GM21723 (cell line): ENCODE results near the gene CAP1.
"Not testable (repeated sequence)": the region's sequence is repeated elsewhere in the genome, so short reads cannot be mapped to it uniquely, and the experiment has no call there.

Experiments used
- ATAC-seq: cut with Tn5 transposase; IDR thresholded peaks from one replicate; pipeline ENCODE4 v1.9.1; 2021; ENCODE audit warnings: mild to moderate bottlenecking, moderate library complexity; ENCODE audit not compliant: unreplicated experiment

CAP1 gene

DNA sequence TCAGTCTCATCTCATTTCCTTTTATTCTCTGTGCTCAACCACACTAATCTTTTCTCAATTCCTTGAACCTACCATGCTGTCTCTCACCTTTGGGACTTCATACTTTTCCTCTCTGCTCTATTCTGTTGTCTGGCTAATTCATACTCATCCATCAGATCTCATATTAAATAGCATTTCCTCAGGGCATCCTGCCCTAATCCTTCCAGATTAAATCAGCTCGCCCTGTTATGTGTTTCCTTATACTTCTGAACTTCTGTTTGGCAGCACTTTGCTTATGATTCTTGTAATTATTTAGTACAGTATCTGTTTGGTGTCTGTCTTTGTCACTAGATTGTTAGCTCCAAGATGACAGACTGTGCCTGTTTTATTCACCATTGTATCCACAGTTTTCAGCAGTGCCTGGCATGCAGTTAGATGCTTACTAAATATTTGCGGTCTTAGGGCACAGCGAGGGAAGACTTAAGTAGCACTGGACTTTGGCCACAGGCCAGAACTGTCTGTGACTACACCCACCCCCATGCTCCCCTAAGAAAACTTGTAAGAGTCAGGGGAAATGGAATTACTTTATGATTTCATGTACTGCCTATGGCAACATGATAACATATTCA, 9.9 kb upstream of the CAP1 start:
- ATAC-seq, result no peak

DNA sequence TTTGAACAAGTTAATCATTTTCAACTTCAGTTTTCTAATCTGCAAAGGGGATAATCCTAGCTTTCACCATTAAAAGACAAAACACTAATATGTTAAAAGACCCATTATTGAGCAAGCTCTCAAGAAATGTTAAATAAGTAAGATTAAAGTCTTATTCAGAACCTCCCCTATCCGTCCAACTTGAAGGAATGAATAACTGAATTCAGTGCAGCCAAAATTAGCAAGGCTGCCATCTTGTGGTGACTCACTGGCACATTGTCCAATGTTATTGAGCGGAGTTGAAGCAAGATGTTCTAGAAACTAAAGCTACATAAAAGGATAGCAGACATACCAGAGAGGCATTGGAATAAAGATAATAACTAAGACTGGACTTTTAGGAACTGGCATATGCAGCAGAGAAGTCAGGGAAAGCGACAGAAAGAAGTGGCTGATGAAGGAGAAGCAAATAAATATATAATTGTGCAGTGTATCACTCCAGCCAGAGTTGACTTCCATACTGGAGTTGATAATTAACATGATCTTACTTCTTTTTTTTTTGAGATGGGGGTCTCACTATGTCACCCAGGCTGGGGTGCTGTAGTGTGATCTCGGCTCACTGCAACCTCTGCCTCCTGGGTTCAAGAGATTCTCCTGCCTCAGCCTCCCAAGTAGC, 8.2 kb upstream of the CAP1 start:
- ATAC-seq, result no peak

DNA sequence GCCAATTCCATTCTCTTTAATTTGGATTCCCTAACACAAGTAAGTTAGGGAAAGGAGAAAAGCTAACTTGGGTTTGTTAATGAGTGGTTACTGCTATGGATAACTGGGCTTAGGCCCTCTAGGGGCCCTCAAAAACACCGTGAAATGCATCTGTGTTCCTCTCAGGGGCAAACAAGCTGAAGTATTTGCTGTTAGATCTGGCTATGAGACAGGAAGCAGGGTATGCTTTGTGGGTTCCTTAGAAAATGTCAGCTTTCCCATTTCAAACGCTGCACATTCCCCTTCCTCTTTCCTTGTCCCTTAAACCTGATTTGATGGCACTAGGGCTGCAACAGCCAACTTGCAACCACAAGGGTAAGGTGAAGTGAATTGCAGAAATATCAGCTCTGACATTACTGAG, 5.7 kb upstream of the CAP1 start:
- no peak for ATAC-seq

DNA sequence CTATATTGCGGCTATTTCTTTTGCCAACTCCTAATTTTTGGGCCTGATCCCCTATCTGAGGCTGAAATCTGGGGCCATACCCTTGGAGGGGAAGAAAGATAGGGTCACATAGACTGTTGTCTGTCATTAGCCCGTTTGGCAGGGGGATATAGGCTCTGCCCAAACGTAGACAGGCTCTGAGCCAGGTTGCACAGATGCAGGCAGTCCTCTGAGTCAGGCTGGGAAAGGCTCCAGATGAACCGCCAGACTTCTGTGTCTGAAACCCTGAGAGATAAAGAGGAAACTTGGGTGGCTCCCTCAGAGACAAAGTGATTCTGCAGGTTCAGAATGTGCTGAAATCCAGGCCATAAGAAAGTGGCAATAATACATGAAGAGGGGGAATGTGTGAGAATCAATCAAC, 4.0 kb upstream of the CAP1 start:
- no peak for ATAC-seq

DNA sequence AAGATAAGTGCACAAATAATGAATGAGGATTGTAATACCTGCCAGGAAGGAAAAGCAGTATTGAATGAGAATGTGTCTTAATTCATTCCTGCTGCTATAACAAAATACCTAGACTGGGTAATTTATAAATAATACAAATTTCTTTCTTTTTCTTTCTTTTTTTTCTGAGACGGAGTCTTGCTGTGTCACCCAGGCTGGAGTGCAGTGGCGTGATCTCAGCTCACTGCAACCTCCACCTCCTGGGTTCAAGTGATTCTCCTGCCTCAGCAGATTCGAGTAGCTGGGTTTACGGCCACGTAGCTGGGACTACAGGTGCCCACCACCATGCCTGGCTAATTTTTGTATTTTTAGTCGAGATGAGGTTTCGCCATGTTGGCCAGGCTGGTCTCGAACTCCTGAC, 3.3 kb upstream of the CAP1 start:
- not testable (repeated sequence) for ATAC-seq

DNA sequence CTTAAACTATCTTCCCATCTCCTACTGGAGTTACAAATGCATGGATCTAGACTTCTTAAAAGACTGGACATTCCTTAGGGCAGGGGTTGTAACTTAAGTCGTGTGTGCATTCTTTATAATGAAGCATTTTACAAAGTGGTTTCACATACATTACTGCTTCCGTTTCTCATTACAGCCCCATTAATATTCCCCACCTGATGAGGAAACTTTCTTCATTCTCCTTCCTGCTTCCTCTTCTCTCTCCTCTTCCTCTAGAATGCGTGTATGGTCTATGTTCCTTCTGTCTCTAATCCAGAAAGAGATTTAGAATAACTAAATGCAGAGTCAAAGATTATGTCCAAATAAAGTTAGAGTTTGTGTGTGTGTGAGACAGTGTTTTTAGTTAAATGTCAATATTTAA, 1.8 kb upstream of the CAP1 start:
- ATAC-seq, result no peak

DNA sequence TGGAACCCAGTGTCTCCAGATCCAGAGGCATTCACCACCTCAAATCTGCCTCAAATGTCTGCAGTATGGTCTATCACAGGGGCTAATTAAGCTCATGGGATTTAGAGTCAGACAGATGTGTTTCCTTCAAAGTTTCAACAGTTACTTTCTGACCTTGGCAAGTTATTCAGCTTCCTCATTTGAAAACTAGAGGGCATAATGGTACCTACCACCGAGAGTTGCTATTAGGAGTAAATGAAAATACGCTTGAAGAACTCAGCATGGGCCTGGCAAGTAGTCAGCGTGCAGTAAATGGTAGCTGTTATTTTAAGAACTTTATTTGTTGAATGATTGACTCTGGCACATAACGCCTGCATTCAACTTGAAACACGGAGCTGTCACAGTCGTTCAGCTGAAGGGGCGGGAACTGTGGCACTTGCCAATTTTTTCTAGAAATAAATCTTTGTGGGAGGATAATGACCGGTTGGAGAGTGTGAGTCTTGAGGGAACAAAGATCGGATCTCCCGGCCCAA, 1.2 kb upstream of the CAP1 start:
- ATAC-seq, result peak; percentile 15

DNA sequence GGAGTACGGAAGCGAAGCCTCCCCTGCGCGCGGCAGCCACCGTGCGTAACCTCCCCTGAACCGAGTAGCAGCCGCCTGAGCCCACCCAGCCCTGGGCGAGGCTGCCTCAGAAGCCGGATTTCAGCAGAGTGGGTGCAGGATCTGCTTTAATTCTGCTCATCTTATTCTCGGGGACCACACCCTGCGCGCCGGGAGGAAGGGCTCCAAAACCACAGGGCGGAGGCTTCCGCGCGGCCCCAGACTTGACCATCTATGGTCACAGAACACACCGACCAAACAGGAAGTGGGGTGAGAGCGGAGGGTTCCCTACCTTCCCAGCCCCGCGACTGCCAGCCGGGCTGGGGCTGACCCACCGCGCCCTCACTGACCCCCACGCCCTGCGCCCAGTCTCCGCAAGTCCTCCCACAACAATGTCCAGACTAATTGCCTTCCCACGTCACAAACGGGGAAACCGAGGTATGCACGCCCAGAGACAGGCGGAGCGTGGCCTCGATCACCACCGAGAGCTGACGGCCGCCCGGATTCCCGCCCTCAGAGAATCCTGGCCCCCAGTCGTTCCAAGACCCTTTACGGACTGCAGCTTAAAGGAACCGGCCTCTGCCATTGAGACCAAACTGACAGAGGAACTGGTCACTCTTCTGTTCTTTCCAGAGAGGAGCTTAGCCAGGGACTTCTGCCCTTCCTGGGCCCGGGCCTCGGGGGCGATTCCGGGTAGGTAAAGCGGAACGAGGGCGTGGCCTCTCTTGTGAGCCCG, 595 bp upstream of the CAP1 start:
- ATAC-seq, result peak; percentile 67

DNA sequence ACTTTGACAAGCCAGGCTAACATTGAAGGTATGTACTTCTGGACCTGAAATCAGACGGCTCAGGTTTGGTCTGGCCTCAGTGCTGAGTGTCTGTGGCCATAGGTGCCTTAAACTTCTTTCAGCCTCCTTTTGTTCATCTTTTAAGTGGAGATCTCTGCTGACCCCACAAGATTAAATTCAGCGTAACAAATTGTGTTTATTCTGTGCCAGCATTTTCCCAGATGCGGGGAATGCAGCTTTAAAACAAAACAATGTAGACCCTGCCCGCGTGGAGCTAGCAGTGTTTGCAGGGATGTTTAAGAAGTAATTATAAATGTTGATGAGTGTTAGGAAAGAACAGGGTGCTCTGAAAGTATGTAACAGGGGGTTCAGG, 923 bp downstream of the CAP1 start:
- ATAC-seq, result no peak

DNA sequence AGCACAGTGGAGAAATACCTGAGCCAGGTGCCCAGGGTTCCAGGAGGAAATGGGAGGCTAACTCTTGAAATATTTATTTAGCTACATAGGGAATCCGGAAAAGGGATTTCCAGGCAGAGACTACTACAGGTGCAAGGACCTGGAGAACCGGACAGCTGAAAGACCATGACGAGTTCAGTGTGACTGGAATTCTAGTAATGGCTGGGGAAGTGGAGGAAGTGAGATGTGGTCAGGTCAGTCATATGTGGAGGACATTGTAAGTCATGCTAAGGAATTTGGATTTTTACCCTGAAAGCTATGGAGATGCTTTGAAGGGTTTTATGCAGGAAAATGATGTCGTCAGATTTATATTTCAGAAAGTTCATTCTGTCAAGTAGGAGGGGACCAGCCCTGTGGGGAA, 1.8 kb downstream of the CAP1 start:
- ATAC-seq, result no peak

DNA sequence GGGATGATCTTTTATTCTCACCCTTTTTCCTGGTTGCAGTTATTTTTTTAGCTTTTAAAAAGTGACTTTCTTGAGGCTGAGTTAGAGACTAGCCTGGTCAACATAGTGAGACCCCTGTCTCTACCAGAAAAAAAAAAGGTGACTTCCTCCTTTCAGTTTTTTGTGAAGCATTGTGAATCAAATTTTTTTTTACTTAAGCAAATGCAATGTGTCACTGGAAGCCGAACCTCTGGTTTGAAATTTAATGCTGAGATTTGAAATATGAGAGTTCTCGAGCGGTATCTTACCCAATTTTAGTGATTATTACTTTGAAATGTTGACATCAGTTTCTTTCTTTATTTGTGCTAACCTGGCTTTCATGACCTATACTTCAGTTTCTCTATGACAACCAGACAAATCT, 3.6 kb downstream of the CAP1 start:
- no peak for ATAC-seq

DNA sequence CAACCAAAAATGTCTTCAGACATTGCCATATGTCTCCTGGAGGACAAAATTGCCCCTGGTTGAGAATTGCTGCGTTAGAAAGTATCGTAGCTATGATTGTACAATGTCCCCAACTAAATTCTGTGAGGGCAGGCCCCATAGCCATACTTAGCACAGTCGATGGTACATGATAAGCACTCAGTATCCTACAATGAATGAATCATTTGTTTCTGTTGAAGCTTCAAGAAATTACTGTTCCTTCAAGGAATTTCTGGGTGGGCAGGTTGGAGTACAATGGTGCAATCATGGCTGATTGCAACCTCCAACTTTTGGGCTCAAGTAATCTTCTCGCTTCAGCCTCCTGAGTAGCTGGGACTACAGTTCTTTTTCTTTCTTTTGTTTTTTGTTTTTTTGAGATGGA, 4.7 kb downstream of the CAP1 start:
- ATAC-seq, result no peak

DNA sequence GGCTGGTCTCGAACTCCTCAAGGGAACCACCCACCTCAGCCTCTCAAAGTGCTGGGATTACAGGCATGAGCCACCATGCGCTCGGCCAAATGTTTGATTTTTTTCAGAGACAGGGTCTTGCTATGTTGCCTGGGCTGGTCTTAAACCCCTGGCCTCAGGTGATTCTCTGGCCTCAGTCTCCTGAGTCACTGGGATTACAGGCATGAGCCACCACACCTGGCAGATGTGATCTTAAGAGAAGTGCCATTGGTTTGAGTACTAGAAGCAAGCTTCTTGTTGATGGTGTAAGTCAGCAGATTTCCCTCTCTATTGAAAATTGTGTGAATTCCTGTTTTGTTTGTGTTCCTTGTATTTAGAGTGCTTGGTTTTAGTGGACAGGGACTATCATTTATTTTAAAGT, 5.2 kb downstream of the CAP1 start:
- no peak for ATAC-seq

DNA sequence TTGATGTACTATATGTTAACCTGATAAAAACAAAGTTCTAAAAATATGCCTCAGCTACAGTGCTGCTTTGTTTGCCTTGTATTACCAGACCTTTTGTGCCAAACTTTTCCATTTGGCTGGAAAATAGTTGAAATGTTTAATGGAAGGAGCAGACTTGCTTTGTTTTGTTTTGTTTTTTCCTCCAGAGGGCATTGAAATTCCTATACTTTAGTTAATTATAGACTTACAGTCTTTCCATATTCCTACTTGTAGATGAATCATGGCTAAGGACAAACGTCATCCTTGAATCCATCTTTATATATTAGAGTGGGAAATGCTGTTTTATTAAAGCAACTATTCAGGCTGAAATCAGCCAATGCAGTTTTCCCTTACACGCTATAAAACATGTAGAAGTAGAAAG, 6.7 kb downstream of the CAP1 start:
- ATAC-seq, result no peak

DNA sequence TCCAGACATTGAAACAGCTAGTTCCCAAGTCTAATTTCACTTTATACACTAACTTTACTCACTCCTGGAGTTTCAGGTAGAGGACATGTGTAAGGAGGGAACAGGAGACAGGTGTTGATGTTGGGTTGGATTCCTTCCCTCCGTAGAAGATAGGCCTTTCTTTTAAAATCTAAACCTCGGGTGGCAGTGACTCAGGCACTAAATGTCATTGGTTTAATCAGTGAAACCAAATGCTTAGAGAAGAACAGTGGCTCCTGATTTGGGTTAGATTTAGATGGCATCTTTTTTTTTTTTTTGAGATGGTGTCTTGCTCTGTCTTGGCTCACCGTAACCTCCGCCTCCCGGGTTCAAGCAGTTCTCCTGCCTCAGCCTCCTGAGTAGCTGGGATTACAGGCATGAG, 7.2 kb downstream of the CAP1 start:
- no peak for ATAC-seq

DNA sequence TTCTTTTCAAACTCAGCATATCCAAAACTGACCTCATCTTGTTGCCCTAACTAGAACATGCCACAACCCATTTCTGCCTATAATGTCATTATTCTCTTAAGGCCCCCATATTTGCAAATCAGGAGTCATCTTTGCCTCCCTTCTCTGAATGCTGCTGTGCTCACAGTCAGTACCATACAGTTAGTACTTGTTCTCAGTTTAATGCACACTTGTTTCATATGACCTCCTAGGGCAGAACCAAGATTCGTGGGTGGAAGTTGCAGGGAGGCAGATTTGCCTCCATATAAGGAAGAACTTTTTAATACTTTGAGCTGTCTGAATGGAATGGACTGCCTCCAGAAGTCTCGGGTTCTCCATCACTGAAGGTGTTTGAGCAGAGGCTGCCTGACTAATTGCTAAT, 9.2 kb downstream of the CAP1 start:
- ATAC-seq, result no peak

DNA sequence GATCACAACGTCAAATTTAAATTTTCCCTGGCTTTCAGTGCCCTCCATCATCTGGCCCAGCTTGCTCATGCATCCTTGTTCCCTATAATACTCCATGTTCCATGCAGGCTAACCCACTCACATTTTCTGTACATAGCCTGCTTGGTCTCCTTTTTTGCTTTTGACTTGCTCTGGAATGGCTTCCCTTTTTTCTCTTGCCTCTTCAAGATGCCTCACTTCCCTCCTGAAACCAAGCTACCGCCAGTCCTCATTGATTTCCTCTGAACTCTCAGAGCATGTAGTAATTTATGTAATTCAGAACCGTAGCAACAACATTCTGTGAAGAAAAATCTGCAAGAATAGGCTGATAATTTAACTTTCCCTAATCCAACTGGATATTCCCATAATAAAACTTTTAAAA, 10.3 kb downstream of the CAP1 start:
- no peak for ATAC-seq

DNA sequence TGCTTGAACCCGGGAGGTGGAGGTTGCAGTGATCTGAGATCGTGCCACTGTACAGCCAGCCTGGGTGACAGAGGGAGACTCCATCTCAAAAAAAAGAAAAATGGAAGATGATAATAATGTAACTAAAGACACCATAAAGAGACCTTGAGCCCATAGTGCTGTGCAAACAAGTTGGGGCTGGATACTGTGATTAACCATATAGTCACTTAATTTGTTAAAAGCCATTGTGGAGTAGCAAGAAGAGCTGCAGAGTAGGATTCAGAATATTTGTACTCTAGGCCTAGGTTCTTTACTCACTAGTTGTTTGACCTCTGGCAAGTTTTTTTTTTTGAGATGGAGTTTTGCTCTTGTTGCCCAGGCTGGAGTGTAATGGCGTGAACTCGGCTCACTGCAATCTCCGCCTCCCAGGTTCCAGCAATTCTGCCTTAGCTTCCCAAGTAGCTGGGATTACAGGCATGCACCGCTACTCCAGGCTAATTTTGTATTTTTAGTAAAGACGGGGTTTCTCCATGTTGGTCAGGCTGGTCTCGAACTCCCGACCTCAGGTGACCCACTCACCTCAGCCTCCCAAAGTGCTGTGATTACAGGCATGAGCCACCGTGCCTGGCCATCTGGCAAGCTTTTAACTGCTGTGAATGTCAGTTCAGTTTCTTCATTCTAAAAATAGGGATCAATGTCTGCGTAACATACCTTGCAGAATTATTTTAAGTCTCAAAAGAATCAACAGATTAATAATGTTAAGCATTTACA, 12.8 kb downstream of the CAP1 start:
- no peak for ATAC-seq

DNA sequence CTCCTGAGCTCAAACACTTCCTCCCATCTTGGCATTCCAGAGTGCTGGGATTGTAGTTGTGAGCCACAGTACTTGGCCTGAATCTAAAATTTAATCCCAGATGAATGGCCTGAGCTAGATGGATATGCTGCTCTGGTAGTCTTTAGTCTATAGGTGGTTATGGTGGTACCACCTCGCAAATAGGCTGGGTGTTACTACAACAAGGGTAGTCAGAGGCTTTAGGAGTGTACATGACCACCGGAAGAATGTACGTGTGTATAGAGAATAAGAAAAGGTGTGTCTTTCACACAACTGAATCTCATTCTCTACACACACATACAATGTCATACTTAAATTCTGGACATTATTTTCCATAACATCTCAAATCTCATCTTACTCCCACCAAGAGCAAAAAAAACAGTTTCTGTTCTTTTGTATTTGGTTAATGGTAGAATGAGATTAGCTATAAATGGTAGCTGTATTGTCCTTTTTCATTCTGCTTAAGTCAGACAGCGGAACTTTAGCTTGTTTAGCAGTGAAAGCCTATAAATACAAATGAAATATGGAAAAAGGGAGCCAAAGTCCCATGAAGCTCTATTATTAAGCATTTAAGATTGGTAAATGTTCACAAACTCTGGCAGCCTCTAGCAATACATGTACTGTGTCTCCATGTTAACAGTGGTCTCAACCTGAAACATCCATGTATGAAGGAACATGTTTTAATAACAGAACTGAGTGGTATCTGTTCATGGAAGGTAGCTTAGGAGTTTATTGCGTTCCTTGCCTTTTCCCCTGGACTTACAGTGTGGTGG, 16.2 kb downstream of the CAP1 start:
- no peak for ATAC-seq

DNA sequence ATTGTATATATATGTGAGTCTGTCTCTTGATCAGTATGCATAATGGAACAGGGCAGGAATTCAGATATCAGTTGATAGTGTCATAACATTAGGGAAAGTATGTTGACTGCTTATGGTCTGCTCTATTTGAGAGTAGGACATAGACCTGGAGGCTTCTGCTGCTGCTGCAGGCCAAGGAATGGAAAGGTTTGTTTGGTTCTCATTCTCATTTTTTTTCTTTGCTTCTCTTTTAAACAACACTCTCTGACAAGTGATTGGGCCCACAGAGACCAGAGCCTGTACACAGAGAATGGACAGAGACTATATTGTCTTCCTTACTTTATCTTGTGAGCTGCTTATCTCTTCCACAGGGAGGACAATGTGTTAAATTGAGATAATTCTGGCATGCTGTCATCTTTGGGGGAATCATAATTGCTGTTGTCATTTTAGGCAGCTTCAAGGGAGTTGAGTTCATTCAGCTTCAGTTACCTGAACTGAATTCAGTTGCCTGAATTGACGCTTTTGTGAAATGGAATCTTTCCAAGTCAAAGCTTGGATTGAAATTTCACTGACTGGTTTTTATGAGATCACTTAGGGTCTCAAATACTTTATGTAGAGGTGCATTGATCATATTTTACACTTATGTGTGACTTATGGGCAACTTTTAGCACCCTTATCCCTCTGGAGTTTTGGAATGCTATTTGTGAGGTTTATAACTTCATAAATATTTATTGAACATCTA, 16.9 kb downstream of the CAP1 start:
- no peak for ATAC-seq
